ACC112 (cell line): ENCODE data around the gene TRIM65.
A peak's percentile ranks its signal among the peaks of the same experiment; 100 is the strongest.

Source experiments
- H2AFZ ChIP-seq: fragments of 200-600 bp; sonication (generic); one replicate; pipeline ENCODE4 v1.6.0; 2017; ENCODE audit warnings: antibody characterized with exemption, low read length; ENCODE audit not compliant: unreplicated experiment
- H3K27ac ChIP-seq: fragments of 200-600 bp; sonication (generic); 2 replicates; pipeline ENCODE4 v1.5.1; 2014; ENCODE audit warnings: low read depth, mild to moderate bottlenecking, antibody characterized with exemption, low read length, moderate library complexity
- H3K27me3 ChIP-seq: fragments of 200-600 bp; sonication (generic); 2 replicates; pipeline ENCODE4 v1.6.1; 2014; ENCODE audit warnings: mild to moderate bottlenecking, antibody characterized with exemption, low read length, moderate library complexity, mixed read lengths; ENCODE audit not compliant: insufficient read depth
- H3K36me3 ChIP-seq: fragments of 200-600 bp; sonication (generic); 2 replicates; pipeline ENCODE4 v1.6.1; 2016; ENCODE audit warnings: mild to moderate bottlenecking, antibody characterized with exemption, low read length, moderate library complexity, mixed read lengths; ENCODE audit not compliant: insufficient read depth
- H3K4me1 ChIP-seq: fragments of 200-600 bp; sonication (generic); one replicate; pipeline ENCODE4 v1.6.1; 2016; ENCODE audit warnings: low read length, mixed read lengths; ENCODE audit not compliant: insufficient read depth, unreplicated experiment, control insufficient read depth
- H3K4me3 ChIP-seq: fragments of 200-600 bp; sonication (generic); 2 replicates; pipeline ENCODE4 v1.5.1; 2014; ENCODE audit warnings: mild to moderate bottlenecking, low read depth, low read length
- H3K79me2 ChIP-seq: fragments of 200-600 bp; sonication (generic); one replicate; pipeline ENCODE4 v1.6.0; 2016; ENCODE audit warnings: low read length; ENCODE audit not compliant: control insufficient read depth, unreplicated experiment, insufficient read depth

TRIM65 gene

GRCh38 chr17:75896415-75897159, at the start of gene TRIM65:
Gene TRIM65, minus strand, starts transcription at chr17:75896951. Its CDS starts 14 bp downstream, at chr17:75896937.
- peaks cover 17% of the 10 kb centered on the region for H3K79me2 ChIP-seq
- H3K4me3 ChIP-seq: peak within 1 kb of the TSS; percentile 89
- peaks cover 5% of the 10 kb centered on the region for H3K4me1 ChIP-seq
- peak within 1 kb of the TSS; percentile 62; the same call in 1 of the 2 replicates for H3K27ac ChIP-seq
- H3K36me3 ChIP-seq: peaks cover 6% of the 10 kb centered on the region; the same call in 1 of the 2 replicates
- H2AFZ ChIP-seq: peak within 1 kb of the TSS; percentile 80
- no peaks in the 10 kb centered on the region for H3K27me3 ChIP-seq

GRCh38 chr17:75945211-75945610, 48.5 kb upstream of the TRIM65 start:
- Histone ChIP-seq H3K4me3 (no peak overlapping the region), H3K27ac (no peak overlapping the region), H3K36me3 (peaks cover 14% of the 10 kb centered on the region; the same call in 1 of the 2 replicates), H3K79me2 (no peaks in the 10 kb centered on the region), H2AFZ (no peak overlapping the region), H3K4me1 (peaks cover 8% of the 10 kb centered on the region), H3K27me3 (no peaks in the 10 kb centered on the region)

- H3K27ac ChIP-seq: no peak overlapping the region
- H2AFZ ChIP-seq: no peak overlapping the region
- peaks cover 10% of the 10 kb centered on the region for H3K4me1 ChIP-seq
- H3K27me3 ChIP-seq: no peaks in the 10 kb centered on the region
- peaks cover 14% of the 10 kb centered on the region; the same call in 1 of the 2 replicates for H3K36me3 ChIP-seq
- no peak overlapping the region for H3K4me3 ChIP-seq
- no peaks in the 10 kb centered on the region for H3K79me2 ChIP-seq
These were observed 46.7 kb upstream of the TRIM65 start for GRCh38 chr17:75943491-75943890.

- no peak overlapping the region for H2AFZ ChIP-seq
- no peaks in the 10 kb centered on the region for H3K27me3 ChIP-seq
- H3K36me3 ChIP-seq: peaks cover 9% of the 10 kb centered on the region; the same call in 1 of the 2 replicates
- H3K4me3 ChIP-seq: no peak overlapping the region
- no peaks in the 10 kb centered on the region for H3K79me2 ChIP-seq
- H3K4me1 ChIP-seq: peaks cover 10% of the 10 kb centered on the region
- no peak overlapping the region for H3K27ac ChIP-seq
These were observed 45.7 kb upstream of the TRIM65 start for GRCh38 chr17:75942473-75942872.

GRCh38 chr17:75941442-75941819, 44.7 kb upstream of the TRIM65 start:
- Histone ChIP-seq H3K79me2 (no peaks in the 10 kb centered on the region), H2AFZ (peak overlapping the region; percentile 17)

GRCh38 chr17:75940727-75941441, 44.1 kb upstream of the TRIM65 start, which contains the start of gene FBF1:
Gene FBF1, minus strand, starts transcription at chr17:75941042. Its CDS starts 2,893 bp downstream, at chr17:75938149.
- H3K27ac ChIP-seq: peak within 1 kb of the TSS; percentile 34; the same call in 1 of the 2 replicates
- no peaks in the 10 kb centered on the region for H3K27me3 ChIP-seq
- no peaks in the 10 kb centered on the region for H3K79me2 ChIP-seq
- peaks cover 10% of the 10 kb centered on the region for H3K4me1 ChIP-seq
- peak within 1 kb of the TSS; percentile 90 for H3K4me3 ChIP-seq
- peak within 1 kb of the TSS; percentile 99 for H2AFZ ChIP-seq
- peaks cover 2% of the 10 kb centered on the region; the same call in 1 of the 2 replicates for H3K36me3 ChIP-seq

More at GRCh38 chr17:75941442-75941819, 44.7 kb upstream of the TRIM65 start:
- Histone ChIP-seq H3K27ac (peak overlapping the region; percentile 34; the same call in 1 of the 2 replicates), H3K4me3 (peak overlapping the region; percentile 90), H3K27me3 (no peaks in the 10 kb centered on the region), H3K36me3 (peaks cover 8% of the 10 kb centered on the region; the same call in 1 of the 2 replicates), H3K4me1 (peaks cover 10% of the 10 kb centered on the region)

- Histone ChIP-seq H3K4me1 (peaks cover 10% of the 10 kb centered on the region), H3K79me2 (no peaks in the 10 kb centered on the region), H3K27ac (no peak overlapping the region), H3K36me3 (no peaks in the 10 kb centered on the region), H3K27me3 (no peaks in the 10 kb centered on the region), H3K4me3 (no peak overlapping the region), H2AFZ (no peak overlapping the region)
These were observed 40.9 kb upstream of the TRIM65 start for GRCh38 chr17:75937652-75938051.

GRCh38 chr17:75933808-75934207, 37.1 kb upstream of the TRIM65 start:
- no peaks in the 10 kb centered on the region for H3K4me1 ChIP-seq
- no peak overlapping the region for H3K4me3 ChIP-seq
- no peak overlapping the region for H2AFZ ChIP-seq
- no peaks in the 10 kb centered on the region for H3K27me3 ChIP-seq
- H3K27ac ChIP-seq: no peak overlapping the region
- no peaks in the 10 kb centered on the region for H3K79me2 ChIP-seq
- no peaks in the 10 kb centered on the region for H3K36me3 ChIP-seq

- no peak overlapping the region for H2AFZ ChIP-seq
- H3K27me3 ChIP-seq: no peaks in the 10 kb centered on the region
- no peaks in the 10 kb centered on the region for H3K36me3 ChIP-seq
These were observed 36.1 kb upstream of the TRIM65 start for GRCh38 chr17:75932852-75933251.

GRCh38 chr17:75931062-75931461, 34.3 kb upstream of the TRIM65 start:
- Histone ChIP-seq H3K27me3 (no peaks in the 10 kb centered on the region), H3K4me1 (no peaks in the 10 kb centered on the region), H3K4me3 (no peak overlapping the region), H3K36me3 (no peaks in the 10 kb centered on the region), H2AFZ (no peak overlapping the region), H3K27ac (no peak overlapping the region), H3K79me2 (no peaks in the 10 kb centered on the region)

More at GRCh38 chr17:75932852-75933251, 36.1 kb upstream of the TRIM65 start:
- no peak overlapping the region for H3K27ac ChIP-seq
- no peaks in the 10 kb centered on the region for H3K79me2 ChIP-seq
- H3K4me1 ChIP-seq: no peaks in the 10 kb centered on the region
- H3K4me3 ChIP-seq: no peak overlapping the region
